NCI-H446 (cell line): ENCODE measurements around the gene P2RX7.

ENCODE experiments used
- DNase-seq, 2 experiments: peaks; one replicate each; lab custom pipeline; 2025; lab: John Stamatoyannopoulos, UW

P2RX7 gene

GRCh38 chr12:121229826-121230537, 97.3 kb downstream of the P2RX7 start:
- DNase-seq = peak; percentile 15 to 59

GRCh38 chr12:121230538-121230907, 97.8 kb downstream of the P2RX7 start:
- no peak for DNase-seq

GRCh38 chr12:121232163-121232562, 99.5 kb downstream of the P2RX7 start:
- DNase-seq = no peak

- no peak for DNase-seq
These were observed 100.4 kb downstream of the P2RX7 start for GRCh38 chr12:121232977-121233627.

- DNase-seq = no peak
These were observed 100.9 kb downstream of the P2RX7 start for GRCh38 chr12:121233628-121234020.

GRCh38 chr12:121236776-121237175, 104.1 kb downstream of the P2RX7 start:
- no peak for DNase-seq

GRCh38 chr12:121237415-121237814, 104.7 kb downstream of the P2RX7 start:
- no peak for DNase-seq
